Measurements from ENCODE around the gene ZBTB40.

Gene ZBTB40

GRCh38 chr1:22534951-22535350 is 83.3 kb downstream of the ZBTB40 start:
- no peak for TF ChIP-seq ZNF146 (tag by site-specific recombination; IDR thresholded peaks at IDR 0.05)
- TF ChIP-seq MYNN (tag by site-specific recombination; IDR thresholded peaks at IDR 0.05; ENCODE audit: borderline replicate concordance) = no peak
- no peak for TF ChIP-seq ZNF362 (tag by site-specific recombination; IDR thresholded peaks at IDR 0.05)
- no peak for TF ChIP-seq ZNF473 (tag by site-specific recombination; IDR thresholded peaks at IDR 0.05)
- TF ChIP-seq ZNF19 (tag by site-specific recombination; IDR thresholded peaks at IDR 0.05; ENCODE audit: low read depth) = no peak
- TF ChIP-seq ZNF571 (tag by site-specific recombination; IDR thresholded peaks at IDR 0.05) = no peak
- TF ChIP-seq RBAK (tag by site-specific recombination; IDR thresholded peaks at IDR 0.05) = no peak
- no peak for TF ChIP-seq ZBTB17 (tag by site-specific recombination; IDR thresholded peaks at IDR 0.05)
- TF ChIP-seq ZFHX2 (tag by site-specific recombination; conservative IDR thresholded peaks at IDR 0.05) = no peak
- no peak for TF ChIP-seq ZNF610 (tag by site-specific recombination; IDR thresholded peaks at IDR 0.05; ENCODE audit: borderline replicate concordance)
- TF ChIP-seq ZNF302 (tag by site-specific recombination; IDR thresholded peaks at IDR 0.05; ENCODE audit: low read depth) = no peak
- TF ChIP-seq ZSCAN18 (tag by site-specific recombination; IDR thresholded peaks at IDR 0.05) = no peak
- CTCF ChIA-PET = interaction anchor here (1.1 kb wide), 1 partner anchor 105 kb away, joined by 3 read pairs; no protein-coding TSS in a partner anchor
- Histone ChIP-seq H3K9me3 (ENCODE audit: control insufficient read depth, insufficient read depth, low read depth, low read length) (no peaks in the 10 kb centered on the region), H3K4me3 (ENCODE audit: low read depth, low read length) (no peak overlapping the region), H3K36me3 (ENCODE audit: control insufficient read depth in 2 of 2, insufficient read depth in 1 of 2, low read length in 2 of 2) (no peaks in the 10 kb centered on the region), H3K27ac (ENCODE audit: extremely low read depth, low read depth, low read length) (no peak overlapping the region), H3K4me1 (ENCODE audit: control insufficient read depth, insufficient read depth, low read length) (no peaks in the 10 kb centered on the region)
- POLR2A ChIA-PET = no interaction called here

GRCh38 chr1:22535399-22535798 is 83.7 kb downstream of the ZBTB40 start:
- ChIA-PET CTCF (interaction anchor here (1.1 kb wide), 1 partner anchor 104 kb away, joined by 3 read pairs; no protein-coding TSS in a partner anchor), POLR2A (no interaction called here)
- no peak overlapping the region for H3K27ac ChIP-seq (ENCODE audit: extremely low read depth, low read depth, low read length)
- TF ChIP-seq ZNF423 (tag by site-specific recombination; IDR thresholded peaks at IDR 0.05) = no peak
- peak; percentile 68 for TF ChIP-seq GLIS1 (tag by site-specific recombination; IDR thresholded peaks at IDR 0.05)
- H3K4me1 ChIP-seq (ENCODE audit: control insufficient read depth, insufficient read depth, low read length) = no peaks in the 10 kb centered on the region
- no peak overlapping the region for H3K4me3 ChIP-seq (ENCODE audit: low read depth, low read length)
- no peaks in the 10 kb centered on the region for H3K36me3 ChIP-seq (ENCODE audit: control insufficient read depth in 2 of 2, insufficient read depth in 1 of 2, low read length in 2 of 2)
- H3K9me3 ChIP-seq (ENCODE audit: control insufficient read depth, insufficient read depth, low read depth, low read length) = no peaks in the 10 kb centered on the region

- TF ChIP-seq SP2 (tag by site-specific recombination; IDR thresholded peaks at IDR 0.05) (no peak), ATF2 (tag by site-specific recombination; IDR thresholded peaks at IDR 0.05; ENCODE audit: low read depth) (no peak), KLF10 (tag by site-specific recombination; IDR thresholded peaks at IDR 0.05) (no peak), SP3 (tag by site-specific recombination; IDR thresholded peaks at IDR 0.05) (no peak), KLF9 (tag by site-specific recombination; IDR thresholded peaks at IDR 0.05; ENCODE audit: low read depth) (no peak), SALL2 (tag by site-specific recombination; IDR thresholded peaks at IDR 0.05; ENCODE audit: borderline replicate concordance) (no peak), ZIC2 (tag by site-specific recombination; IDR thresholded peaks at IDR 0.05) (no peak), ZNF621 (tag by site-specific recombination; IDR thresholded peaks at IDR 0.05) (no peak)
- POLR2A ChIA-PET = no interaction called here
- Histone ChIP-seq H3K27ac (ENCODE audit: extremely low read depth, low read depth, low read length) (no peak overlapping the region), H3K36me3 (ENCODE audit: control insufficient read depth in 2 of 2, insufficient read depth in 1 of 2, low read length in 2 of 2) (no peaks in the 10 kb centered on the region), H3K4me3 (ENCODE audit: low read depth, low read length) (no peak overlapping the region), H3K4me1 (ENCODE audit: control insufficient read depth, insufficient read depth, low read length) (no peaks in the 10 kb centered on the region), H3K9me3 (ENCODE audit: control insufficient read depth, insufficient read depth, low read depth, low read length) (no peaks in the 10 kb centered on the region)
- CTCF ChIA-PET = no interaction called here
Observed at GRCh38 chr1:22536506-22536905, 84.9 kb downstream of the ZBTB40 start.
